GM10847 (cell line): ENCODE measurements around the gene SKIDA1.

Experiments used
- POLR2A ChIP-seq: IDR thresholded peaks from 2 replicates; pipeline ENCODE4 v1.6.1; 2011; ENCODE audit not compliant: insufficient read length; ENCODE audit errors: extremely low read depth

SKIDA1 gene

GRCh38 chr10:21520509-21520908 is 5.0 kb downstream of the SKIDA1 start:
- TF ChIP-seq POLR2A, result no peak

GRCh38 chr10:21519941-21520436 is 5.5 kb downstream of the SKIDA1 start:
- TF ChIP-seq POLR2A, result no peak

GRCh38 chr10:21519397-21519933 is 6.0 kb downstream of the SKIDA1 start:
- no peak for TF ChIP-seq POLR2A

GRCh38 chr10:21518641-21519396 is 6.7 kb downstream of the SKIDA1 start:
- TF ChIP-seq POLR2A, result no peak

GRCh38 chr10:21518149-21518640 is 7.3 kb downstream of the SKIDA1 start:
- TF ChIP-seq POLR2A, result no peak

- no peak for TF ChIP-seq POLR2A
These were observed 8.1 kb downstream of the SKIDA1 start for GRCh38 chr10:21517134-21518031.

GRCh38 chr10:21516242-21517131 is 9.0 kb downstream of the SKIDA1 start:
- no peak for TF ChIP-seq POLR2A

- TF ChIP-seq POLR2A, result no peak
These were observed 9.9 kb downstream of the SKIDA1 start for GRCh38 chr10:21515361-21516241.

GRCh38 chr10:21514818-21515351 is 10.6 kb downstream of the SKIDA1 start:
- no peak for TF ChIP-seq POLR2A

- TF ChIP-seq POLR2A, result no peak
These were observed 11.2 kb downstream of the SKIDA1 start for GRCh38 chr10:21514129-21514817.

- no peak for TF ChIP-seq POLR2A
These were observed 12.1 kb downstream of the SKIDA1 start for GRCh38 chr10:21513405-21513788.

GRCh38 chr10:21512573-21513404 is 12.7 kb downstream of the SKIDA1 start:
- no peak for TF ChIP-seq POLR2A

GRCh38 chr10:21511946-21512572 is 13.4 kb downstream of the SKIDA1 start:
- TF ChIP-seq POLR2A, result no peak
